GM23338 (cell line): ENCODE data around the gene ZNF844. TPM values are rescaled to one million over a fixed set of nuclear protein-coding genes. Genes with fewer than 3 reads are reported as not detected.
A peak's percentile ranks its signal among the peaks of the same experiment; 100 is the strongest.

ENCODE experiments used
- ATAC-seq: fragments of 200-7000 bp; cut with Tn5 transposase; 3 replicates; pipeline ENCODE4 v1.9.1; 2020
- DNase-seq: peaks from one replicate; pipeline ENCODE4 v3.0.0-alpha.2; 2015; ENCODE audit warnings: low spot score
- H2AFZ ChIP-seq: fragments of 200-600 bp; sonication (generic); 2 replicates; pipeline ENCODE4 v1.8.0; 2016; ENCODE audit warnings: antibody characterized with exemption, mild to moderate bottlenecking, moderate library complexity
- H3F3A ChIP-seq: fragments of 200-600 bp; sonication (generic); replicated peaks from 2 replicates; pipeline ENCODE4 v1.8.0; 2017; ENCODE audit warnings: antibody characterized with exemption, mixed run types, low read depth
- H3K27ac ChIP-seq: fragments of 200-600 bp; sonication (generic); 2 replicates; pipeline ENCODE4 v1.6.1; 2016; ENCODE audit warnings: low read depth
- H3K27me3 ChIP-seq: fragments of 200-600 bp; sonication (generic); 2 replicates; pipeline ENCODE4 v1.8.0; 2016; ENCODE audit warnings: mild to moderate bottlenecking, mixed run types, moderate library complexity; ENCODE audit not compliant: insufficient read depth
- H3K36me3 ChIP-seq: fragments of 200-600 bp; sonication (generic); 2 replicates; pipeline ENCODE4 v1.8.0; 2016; ENCODE audit warnings: mild to moderate bottlenecking; ENCODE audit not compliant: insufficient read depth
- H3K4me1 ChIP-seq: fragments of 200-600 bp; sonication (generic); 2 replicates; pipeline ENCODE4 v1.8.0; 2016; ENCODE audit warnings: mild to moderate bottlenecking, moderate library complexity; ENCODE audit not compliant: insufficient read depth
- H3K4me2 ChIP-seq: fragments of 200-600 bp; sonication (generic); 2 replicates; pipeline ENCODE4 v1.7.1; 2017; ENCODE audit warnings: mixed run types
- H3K4me3 ChIP-seq: fragments of 200-600 bp; sonication (generic); 2 replicates; pipeline ENCODE4 v1.6.1; 2016; ENCODE audit warnings: mixed run types
- H3K79me2 ChIP-seq: fragments of 200-600 bp; sonication (generic); replicated peaks from 2 replicates; pipeline ENCODE4 v1.8.0; 2017; ENCODE audit warnings: mild to moderate bottlenecking; ENCODE audit not compliant: insufficient read depth
- H3K9me2 ChIP-seq: fragments of 200-600 bp; sonication (generic); 2 replicates; pipeline ENCODE4 v1.8.0; 2017; ENCODE audit not compliant: insufficient read depth
- H4K20me1 ChIP-seq: fragments of 200-600 bp; sonication (generic); replicated peaks from 2 replicates; pipeline ENCODE4 v1.8.0; 2017; ENCODE audit warnings: mild to moderate bottlenecking; ENCODE audit not compliant: insufficient read depth
- H3K27ac Mint-ChIP-seq: 2 replicates; pipeline ENCODE4 v1.8.0; 2020; ENCODE audit warnings: inconsistent platforms, mild to moderate bottlenecking, moderate library complexity, mixed read lengths
- H3K27me3 Mint-ChIP-seq: 3 replicates; pipeline ENCODE4 v1.8.0; 2022; ENCODE audit warnings: low read depth, mild to moderate bottlenecking, moderate library complexity, mixed read lengths, inconsistent platforms; ENCODE audit not compliant: insufficient read depth, poor library complexity
- H3K36me3 Mint-ChIP-seq: 3 replicates; pipeline ENCODE4 v1.8.0; 2021; ENCODE audit warnings: low read depth, mild to moderate bottlenecking, inconsistent platforms, moderate library complexity, mixed read lengths
- H3K4me1 Mint-ChIP-seq: 3 replicates; pipeline ENCODE4 v1.8.0; 2020; ENCODE audit warnings: mild to moderate bottlenecking, inconsistent platforms, mixed read lengths
- H3K4me3 Mint-ChIP-seq: 3 replicates; pipeline ENCODE4 v1.8.0; 2021; ENCODE audit warnings: moderate library complexity, mild to moderate bottlenecking, inconsistent platforms, mixed read lengths
- H3K9me3 Mint-ChIP-seq: 3 replicates; pipeline ENCODE4 v1.8.0; 2020; ENCODE audit warnings: moderate library complexity, mild to moderate bottlenecking, inconsistent platforms, mixed read lengths
- CREB1 ChIP-seq: fragments of 250-450 bp; sonication (Bioruptor Pico); IDR thresholded peaks from 2 replicates; pipeline ENCODE4 v1.5.0; 2020; ENCODE audit warnings: low read depth, mild to moderate bottlenecking, moderate library complexity
- CTCF ChIP-seq, 2 experiments: fragments of 200-600 bp in 1 of 2; sonication (generic) in 1 of 2; conservative IDR thresholded peaks; 2 replicates each; pipeline versions ENCODE4 v1.5.1 to v1.6.1; 2016 to 2017; ENCODE audit warnings: antibody characterized with exemption in 2 of 2, low read depth in 2 of 2, mild to moderate bottlenecking in 2 of 2, moderate library complexity in 1 of 2
- EZH2 ChIP-seq: fragments of 200-600 bp; sonication (generic); IDR thresholded peaks from one replicate; pipeline ENCODE4 v1.8.0; 2017; ENCODE audit warnings: antibody characterized with exemption, mild to moderate bottlenecking, low read depth; ENCODE audit not compliant: unreplicated experiment
- EZH2phosphoT487 ChIP-seq: fragments of 200-600 bp; sonication (generic); IDR thresholded peaks from one replicate; pipeline ENCODE4 v1.8.1; 2018; ENCODE audit warnings: antibody characterized with exemption; ENCODE audit not compliant: unreplicated experiment
- JUNB ChIP-seq: IDR thresholded peaks from one replicate; pipeline ENCODE4 v1.6.1; 2016; ENCODE audit warnings: antibody characterized with exemption; ENCODE audit not compliant: unreplicated experiment
- NANOG ChIP-seq: IDR thresholded peaks from 2 replicates; pipeline ENCODE4 v1.6.1; 2016; ENCODE audit warnings: antibody characterized with exemption, borderline replicate concordance
- POLR2AphosphoS5 ChIP-seq: IDR thresholded peaks from 2 replicates; pipeline ENCODE4 v1.6.1; 2016; ENCODE audit warnings: antibody characterized with exemption, low read depth
- REST ChIP-seq: IDR thresholded peaks from one replicate; pipeline ENCODE4 v1.6.1; 2018; ENCODE audit warnings: antibody characterized with exemption; ENCODE audit not compliant: unreplicated experiment
- STAT1 ChIP-seq: IDR thresholded peaks from one replicate; pipeline ENCODE4 v1.6.1; 2016; ENCODE audit warnings: antibody characterized with exemption; ENCODE audit not compliant: unreplicated experiment
- ZNF114 ChIP-seq: fragments of 250-450 bp; sonication (Bioruptor Pico); IDR thresholded peaks from 2 replicates; pipeline ENCODE4 v1.5.0; 2020; ENCODE audit warnings: mild to moderate bottlenecking, moderate library complexity
- ZNF331 ChIP-seq: fragments of 250-450 bp; sonication (Bioruptor Pico); IDR thresholded peaks from 2 replicates; pipeline ENCODE4 v1.5.0; 2020; ENCODE audit warnings: low read depth, mild to moderate bottlenecking, moderate library complexity
- ZNF462 ChIP-seq: fragments of 250-450 bp; sonication (Bioruptor Pico); IDR thresholded peaks from 2 replicates; pipeline ENCODE4 v1.5.0; 2020; ENCODE audit warnings: mild to moderate bottlenecking, moderate library complexity
- polyA plus RNA-seq: library from polyadenylated mRNA; unstranded; fragments of >200 nt; fragmentation: Nextera tagmentation; extraction: Ambion mirVana; gene quantifications from 2 replicates; pipeline ENCODE4 v1.2.1, GENCODE V29; 2016
- total RNA-seq: library from RNA; depleted of rRNA; stranded (reverse); fragments of >200 nt; shearing (Covaris generic); gene quantifications from 2 replicates; pipeline ENCODE4 v1.2.3, GENCODE V29; 2014
- TF ChIP-seq, protein P1 (sequence below): IDR thresholded peaks from 2 replicates; pipeline ENCODE4 v1.6.1; 2016; ENCODE audit warnings: antibody characterized with exemption

ZNF844 gene
- total and polyA plus RNA-seq, 2 experiments from 2014 or later, result 2.1 to 10.5 TPM

DNA sequence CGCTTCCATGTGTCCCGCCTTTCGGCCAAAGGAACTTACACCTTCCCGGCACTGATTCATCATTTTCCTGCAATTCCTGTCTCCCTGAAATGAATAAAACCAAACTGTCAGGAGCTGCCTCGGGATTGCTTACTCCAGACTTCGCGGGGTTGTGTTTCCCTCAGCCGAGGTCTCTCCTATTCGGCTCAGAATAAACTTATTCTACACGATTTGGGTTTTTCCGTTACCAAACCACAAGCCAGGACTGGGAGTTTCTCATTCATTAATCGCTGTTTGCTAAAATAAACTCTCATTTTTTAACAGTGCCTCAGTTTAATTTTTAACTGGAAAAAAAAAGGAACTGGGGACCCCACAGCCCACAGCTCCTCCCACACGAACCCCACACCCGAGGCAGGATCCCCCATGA, 12.4 kb upstream of the ZNF844 start:
- DNase-seq, result no peak
- peaks cover 91% of the 10 kb centered on the region for H3K9me3 Mint-ChIP-seq
- peak overlapping the region; percentile 99 for H3K4me3 ChIP-seq
- H3K27ac Mint-ChIP-seq, result no peak overlapping the region
- no peaks in the 10 kb centered on the region for H4K20me1 ChIP-seq
- H2AFZ ChIP-seq, result no peak overlapping the region
- H3K79me2 ChIP-seq, result peaks cover 39% of the 10 kb centered on the region
- H3K4me1 ChIP-seq, result peaks cover 13% of the 10 kb centered on the region; the same call in 1 of the 2 replicates
- peaks cover 4% of the 10 kb centered on the region; the same call in 1 of the 2 replicates for H3K27me3 ChIP-seq
- H3K27ac ChIP-seq, result peak overlapping the region; percentile 94
- H3K36me3 ChIP-seq, result peaks cover 18% of the 10 kb centered on the region
- peaks cover 3% of the 10 kb centered on the region for H3K27me3 Mint-ChIP-seq
- H3K9me2 ChIP-seq, result no peaks in the 10 kb centered on the region
- no peak for ATAC-seq
- peaks cover 42% of the 10 kb centered on the region for H3K36me3 Mint-ChIP-seq
- H3F3A ChIP-seq, result peaks cover 18% of the 10 kb centered on the region
- peak overlapping the region; percentile 90 for H3K4me2 ChIP-seq
- TF ChIP-seq REST (no peak), EZH2phosphoT487 (no peak), NANOG (no peak), EZH2 (no peak), POLR2AphosphoS5 (no peak), CREB1 (CRISPR knock-in tag) (no peak), STAT1 (no peak), ZNF462 (CRISPR knock-in tag) (no peak), CTCF (conservative IDR thresholded peaks at IDR 0.05; ENCODE audit: low read depth in 2 of 2) (no peak), ZNF114 (CRISPR knock-in tag) (no peak), ZNF331 (CRISPR knock-in tag) (no peak), JUNB (no peak)
- TF ChIP-seq, protein P1, sequence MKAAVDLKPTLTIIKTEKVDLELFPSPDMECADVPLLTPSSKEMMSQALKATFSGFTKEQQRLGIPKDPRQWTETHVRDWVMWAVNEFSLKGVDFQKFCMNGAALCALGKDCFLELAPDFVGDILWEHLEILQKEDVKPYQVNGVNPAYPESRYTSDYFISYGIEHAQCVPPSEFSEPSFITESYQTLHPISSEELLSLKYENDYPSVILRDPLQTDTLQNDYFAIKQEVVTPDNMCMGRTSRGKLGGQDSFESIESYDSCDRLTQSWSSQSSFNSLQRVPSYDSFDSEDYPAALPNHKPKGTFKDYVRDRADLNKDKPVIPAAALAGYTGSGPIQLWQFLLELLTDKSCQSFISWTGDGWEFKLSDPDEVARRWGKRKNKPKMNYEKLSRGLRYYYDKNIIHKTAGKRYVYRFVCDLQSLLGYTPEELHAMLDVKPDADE, result no peak
- no peaks in the 10 kb centered on the region for H3K4me1 Mint-ChIP-seq
- peak overlapping the region; percentile 41; the same call in 2 of the 3 replicates for H3K4me3 Mint-ChIP-seq
